GM19438 (cell line): ENCODE measurements around the gene LYZL1.
"Not testable (repeated sequence)": the region's sequence is repeated elsewhere in the genome, so short reads cannot be mapped to it uniquely, and the experiment has no call there.

ENCODE experiments used
- ATAC-seq: cut with Tn5 transposase; IDR thresholded peaks from one replicate; pipeline ENCODE4 v1.9.1; 2021; ENCODE audit warnings: low read depth; ENCODE audit not compliant: unreplicated experiment

LYZL1 gene

DNA sequence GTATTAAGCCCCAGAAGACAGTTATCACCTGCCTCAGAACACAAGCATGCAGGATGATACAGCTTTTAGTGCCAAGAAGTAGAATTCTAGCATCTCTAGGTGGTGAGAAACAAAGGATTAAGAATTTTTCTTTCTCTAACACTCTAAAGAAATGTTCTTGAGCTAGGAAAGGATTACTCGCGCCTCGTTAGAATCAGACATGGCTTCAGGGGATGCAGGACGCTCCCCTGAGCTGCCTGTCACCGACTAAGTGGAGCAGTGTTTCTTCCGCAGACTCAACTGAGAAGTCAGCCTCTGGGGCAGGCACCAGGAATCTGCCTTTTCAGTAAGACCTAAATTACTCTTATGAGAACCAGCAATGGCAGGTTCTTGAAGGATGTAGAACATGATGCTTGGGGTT is at the start of gene LYZL1:
Gene LYZL1 (plus strand): TSS at position 165 of the 400 bp plus-strand sequence. CDS start 2,798 bp downstream, outside the sequence.
- ATAC-seq: not testable (repeated sequence)

DNA sequence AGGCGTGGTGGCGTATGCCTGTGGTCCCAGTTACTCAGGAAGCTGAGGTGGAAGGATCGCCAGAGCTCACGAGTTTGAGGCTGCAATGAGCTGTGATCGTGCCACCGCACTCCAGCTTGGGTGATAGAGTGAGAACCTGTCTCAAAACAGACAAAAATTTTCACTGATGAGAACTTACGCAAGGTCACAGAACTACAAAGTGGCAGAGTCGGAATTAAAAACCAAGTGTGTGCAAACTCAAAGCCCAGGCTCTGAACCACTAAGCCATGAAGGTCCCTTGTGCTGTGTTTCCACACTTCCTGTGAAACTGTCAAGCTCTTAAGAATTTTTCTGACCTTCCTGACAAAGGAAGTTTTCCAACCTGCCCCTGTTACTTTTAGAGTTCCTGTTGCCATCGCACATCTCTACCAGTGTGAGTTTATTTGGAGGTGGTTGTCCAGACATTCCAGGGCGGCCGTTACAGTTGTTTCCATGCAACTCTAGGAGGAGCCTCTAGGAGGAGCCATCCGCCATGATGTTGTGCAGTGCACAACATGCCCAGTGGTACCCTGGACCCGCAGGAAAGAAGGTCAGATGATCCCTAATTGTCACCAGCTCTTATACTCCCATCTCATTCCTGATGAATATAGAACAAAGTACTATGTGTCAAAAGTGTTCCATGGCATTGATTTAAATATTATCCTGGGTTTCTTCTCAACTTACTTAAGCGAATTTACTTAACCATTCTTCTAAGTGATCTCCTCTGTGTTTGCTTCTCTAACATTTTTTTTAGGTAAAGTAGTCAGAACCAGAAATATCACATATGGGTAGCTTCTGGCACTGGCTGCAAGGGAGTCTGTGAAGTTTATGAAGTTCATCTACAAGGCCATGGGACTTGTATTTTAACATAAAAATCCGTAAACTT is 49.0 kb upstream of the LYZL1 start:
- no peak for ATAC-seq

DNA sequence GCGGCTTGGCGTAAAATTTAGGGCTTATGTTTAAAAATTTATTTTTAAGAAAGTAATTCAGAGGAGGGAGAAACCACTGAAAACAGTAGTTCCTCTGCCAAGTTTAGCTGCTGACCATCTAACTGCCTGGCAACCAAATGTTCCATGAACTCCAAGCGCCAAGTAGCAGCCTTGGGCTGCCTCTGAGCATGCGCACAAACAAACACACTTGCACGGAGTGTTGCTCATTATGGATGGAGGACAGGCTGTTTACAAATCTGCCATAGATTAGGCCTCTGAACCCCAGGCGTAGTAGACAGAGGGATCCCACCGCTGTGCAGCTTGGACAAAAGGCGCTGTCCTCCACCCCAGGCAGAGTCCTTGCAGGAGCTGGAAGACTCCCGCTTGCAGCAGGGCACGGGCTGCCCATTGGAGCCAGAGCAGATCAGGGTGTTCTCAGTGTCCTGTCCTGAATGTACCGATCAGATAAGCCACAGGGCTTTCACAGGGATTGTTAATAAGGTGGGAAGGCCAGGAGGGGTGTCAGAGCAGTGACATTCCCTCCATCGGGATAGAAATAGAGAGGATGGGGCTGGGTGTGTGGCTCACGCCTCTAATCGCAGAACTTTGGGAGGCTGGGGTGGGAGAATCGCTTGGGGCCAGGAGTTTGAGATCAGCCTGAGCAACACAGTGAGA is 47.7 kb upstream of the LYZL1 start:
- ATAC-seq: no peak

DNA sequence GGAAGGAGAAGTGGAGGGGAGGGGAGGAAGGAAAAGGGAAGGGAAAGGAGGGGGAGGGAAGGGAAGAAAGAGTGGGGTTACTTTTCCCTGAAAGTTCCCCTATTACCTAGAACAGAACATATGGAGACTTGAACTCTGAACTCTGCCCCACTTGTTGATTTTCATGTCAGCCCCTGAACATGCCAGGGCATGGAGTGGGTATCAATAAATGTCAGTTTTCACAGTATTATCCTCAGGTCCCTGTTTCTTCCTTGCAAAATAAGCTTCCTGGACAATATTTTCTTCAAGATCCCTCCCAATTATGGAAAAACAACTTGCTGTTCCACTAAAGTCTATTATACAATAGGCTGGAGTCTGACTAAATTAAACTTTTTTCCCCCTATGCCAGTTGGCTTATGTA is 46.9 kb upstream of the LYZL1 start:
- ATAC-seq: no peak

DNA sequence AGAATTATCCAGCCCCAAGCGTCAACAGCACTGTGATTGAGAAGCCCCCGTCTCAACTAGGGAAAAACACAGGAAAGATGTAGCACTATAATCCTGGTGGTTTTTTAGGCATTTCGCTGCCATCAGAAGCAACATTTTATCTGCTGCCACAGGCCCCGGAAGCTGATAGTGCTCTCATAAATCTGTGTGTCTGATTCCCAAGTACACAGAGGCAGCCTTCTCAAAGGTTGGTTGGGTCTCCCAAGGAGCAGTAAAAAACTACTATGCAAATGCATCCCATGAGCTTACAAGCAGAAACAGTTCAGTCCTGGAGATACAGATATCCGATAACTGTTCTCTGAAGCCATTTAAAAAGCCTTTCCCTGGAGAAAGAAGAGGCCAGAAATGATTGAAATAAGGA is 45.8 kb upstream of the LYZL1 start:
- ATAC-seq: no peak

DNA sequence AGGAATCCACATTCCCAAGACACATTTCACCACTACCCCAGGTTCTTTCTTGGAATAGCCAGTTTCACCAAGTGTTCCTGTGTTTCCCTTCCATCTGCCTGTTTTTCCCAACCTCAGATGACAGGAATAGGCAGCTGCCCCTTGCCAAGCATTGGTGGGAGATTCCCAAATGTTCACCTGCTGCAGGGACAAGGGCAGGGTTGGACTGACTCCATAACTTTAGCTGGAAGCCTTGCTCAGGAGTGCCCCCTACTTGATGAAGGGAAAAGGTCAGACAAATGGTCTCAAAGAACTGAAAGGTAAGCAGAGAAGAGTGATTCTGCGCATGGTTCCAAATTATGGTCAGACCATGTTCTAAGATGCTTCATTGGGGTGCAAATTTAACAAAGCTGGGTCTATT is 45.1 kb upstream of the LYZL1 start:
- no peak for ATAC-seq

DNA sequence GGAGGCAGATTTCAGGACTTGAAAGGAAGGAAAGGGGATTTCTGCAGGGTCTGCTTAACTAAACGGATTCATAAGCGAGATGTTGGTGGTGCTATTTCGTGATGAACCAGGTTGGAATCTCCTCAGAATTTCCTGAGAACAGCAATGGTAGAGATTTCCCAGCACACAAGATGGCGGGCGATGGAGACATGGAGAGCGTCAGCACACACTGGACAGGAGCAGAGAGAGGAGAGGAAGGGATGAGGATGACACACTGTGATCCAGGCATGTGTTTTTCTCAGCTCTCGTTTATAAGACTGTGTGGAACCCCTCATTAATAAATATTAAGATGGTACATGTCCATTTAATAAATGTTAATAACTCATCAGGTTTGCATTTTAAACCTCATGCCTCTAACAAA is 43.9 kb upstream of the LYZL1 start:
- no peak for ATAC-seq

DNA sequence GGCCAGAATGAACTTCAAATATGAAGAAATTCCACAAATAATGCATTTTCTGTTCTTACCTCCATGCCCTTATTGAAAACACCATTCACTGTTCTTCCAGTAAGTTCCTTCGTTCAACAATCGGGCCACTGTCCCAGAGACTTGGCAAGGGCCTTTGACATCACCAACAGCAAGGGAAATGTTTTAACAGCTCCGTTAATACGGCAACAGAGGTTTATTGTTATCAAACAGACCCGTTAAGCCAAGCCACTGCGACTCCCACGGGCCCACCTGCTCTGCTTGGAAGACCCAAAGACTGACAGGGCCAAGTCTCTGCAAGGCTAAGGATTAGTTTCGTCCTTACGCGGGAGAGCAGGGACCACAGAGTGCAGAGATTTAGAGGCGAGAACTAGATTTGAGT is 43.4 kb upstream of the LYZL1 start:
- no peak for ATAC-seq

DNA sequence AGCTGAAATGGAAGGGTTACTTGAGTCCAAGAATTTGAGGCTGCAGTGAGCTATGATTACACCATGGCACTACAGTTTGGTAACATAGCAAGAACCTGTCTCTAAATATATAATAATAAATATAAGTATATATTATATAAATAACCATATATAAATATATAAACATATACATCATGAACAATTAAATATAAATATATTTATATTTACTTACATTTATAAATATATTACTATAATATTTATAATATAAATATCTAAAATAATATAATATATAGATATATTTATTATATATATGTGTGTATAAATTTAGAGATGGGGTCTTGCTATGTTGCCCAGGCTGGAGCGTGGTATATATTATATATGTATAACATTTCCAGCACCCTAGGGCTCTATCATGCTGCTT is 42.4 kb upstream of the LYZL1 start:
- ATAC-seq: no peak

DNA sequence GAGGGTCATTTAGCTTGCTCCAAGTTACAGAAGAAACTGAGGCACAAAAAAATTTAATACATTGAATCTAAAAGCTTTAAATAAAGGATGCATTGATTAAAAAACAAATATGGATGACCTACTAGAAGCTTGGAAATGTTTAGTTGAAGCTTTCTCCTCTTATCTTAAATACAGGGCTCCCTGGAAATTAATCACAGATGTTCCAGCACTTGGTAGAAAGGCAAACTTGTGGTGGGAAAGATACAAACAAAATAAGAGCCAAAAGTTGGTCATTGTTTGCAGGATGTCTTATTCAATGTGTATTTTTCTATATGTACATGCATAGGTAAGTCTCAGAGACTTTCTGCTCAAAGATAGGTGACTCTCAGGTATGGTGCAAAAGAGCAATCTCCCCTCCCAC is 40.7 kb upstream of the LYZL1 start:
- no peak for ATAC-seq

DNA sequence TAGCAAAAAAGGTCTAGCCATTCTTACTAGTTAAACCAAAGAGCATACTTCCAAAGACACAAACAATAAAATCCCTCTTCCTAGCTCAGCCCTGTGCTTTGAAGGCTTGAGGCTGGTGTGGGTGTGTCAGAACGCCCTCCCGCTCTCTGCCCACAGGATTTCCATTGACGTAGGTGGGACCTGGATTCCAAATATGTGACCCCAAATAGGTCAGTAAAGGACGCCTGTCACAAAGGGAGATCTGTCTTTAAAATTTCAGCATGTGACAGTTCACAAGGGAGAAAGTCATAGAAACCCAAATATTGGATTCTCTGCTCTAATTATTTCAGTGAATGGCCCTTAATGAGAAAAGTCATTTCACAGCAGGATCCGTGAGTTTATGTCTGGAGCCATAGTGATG is 39.9 kb upstream of the LYZL1 start:
- no peak for ATAC-seq

DNA sequence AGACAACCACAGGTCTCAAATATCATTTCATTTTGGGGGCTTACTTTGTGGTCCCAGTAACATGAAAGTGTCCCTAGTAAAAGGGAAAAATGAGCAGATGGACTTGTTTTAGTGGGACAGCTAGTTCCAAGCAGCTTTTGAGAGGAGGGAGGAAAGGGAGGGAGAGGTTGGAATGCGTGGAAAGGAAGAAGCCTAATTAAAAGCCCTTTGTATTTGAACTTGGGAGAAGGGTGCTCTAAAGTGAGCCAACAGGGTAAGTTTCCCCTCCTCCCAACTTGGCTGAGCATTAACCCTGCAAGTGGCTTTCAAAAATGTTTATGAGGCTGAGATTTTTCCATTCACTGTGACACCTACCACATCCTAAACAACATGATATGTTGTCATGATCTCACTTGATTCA is 38.8 kb upstream of the LYZL1 start:
- ATAC-seq: no peak

DNA sequence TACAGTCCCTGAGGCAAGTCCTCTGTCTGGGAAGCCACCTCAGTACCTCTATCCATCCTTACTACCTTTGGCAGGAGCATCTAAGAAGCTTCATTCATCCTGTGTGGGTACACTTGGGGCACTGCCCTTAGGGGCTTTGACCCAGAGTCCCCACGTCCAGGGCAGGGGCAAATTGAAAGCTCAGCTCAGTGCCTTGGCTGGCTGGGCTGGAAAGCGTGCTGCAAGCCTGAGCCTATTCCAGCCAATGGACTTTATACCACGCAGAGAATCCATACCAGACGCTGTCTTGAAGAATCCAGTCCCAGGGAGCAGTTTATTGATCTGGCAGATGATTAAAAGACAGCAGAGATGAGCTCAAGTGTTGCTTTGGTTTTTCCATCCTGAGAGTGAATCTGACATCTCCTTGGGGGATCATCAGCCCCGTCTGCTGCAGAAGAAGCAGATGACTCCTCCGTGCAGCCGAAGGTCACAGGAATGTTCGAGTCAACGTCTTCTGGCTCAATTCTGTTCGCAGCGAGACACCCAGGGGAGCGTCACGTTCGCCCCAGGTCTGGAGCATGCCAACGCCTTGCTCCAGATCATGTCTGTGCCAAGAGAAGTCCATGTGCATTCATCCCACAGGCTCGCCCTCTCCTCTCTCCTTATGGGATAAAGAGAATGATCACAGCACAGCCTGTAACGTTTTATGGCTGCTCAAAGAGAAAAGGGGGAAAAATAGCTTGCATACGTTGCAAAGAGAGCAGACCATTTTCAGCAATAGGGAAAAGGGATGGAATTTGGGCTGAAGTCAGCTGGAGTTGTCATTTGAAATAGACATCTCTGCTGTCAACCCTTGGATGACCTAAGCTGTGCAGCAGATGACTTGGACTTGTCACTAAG is 35.8 kb upstream of the LYZL1 start:
- no peak for ATAC-seq

DNA sequence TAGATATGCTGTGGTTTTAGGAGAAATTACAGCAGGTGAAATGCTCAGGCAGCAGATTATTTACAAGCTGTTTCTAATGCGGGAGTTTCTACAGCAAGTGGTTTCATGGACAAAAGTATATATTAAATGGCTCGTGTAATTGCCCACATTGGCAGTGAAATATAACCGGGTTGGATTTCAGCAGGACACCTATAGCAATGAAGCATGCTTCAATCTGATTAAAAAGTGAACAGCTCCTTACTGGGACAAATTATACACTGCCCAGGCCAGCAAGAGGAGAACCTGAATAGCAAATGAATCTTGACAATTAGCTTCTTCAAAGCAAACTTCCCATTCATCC is 35.2 kb upstream of the LYZL1 start:
- no peak for ATAC-seq

DNA sequence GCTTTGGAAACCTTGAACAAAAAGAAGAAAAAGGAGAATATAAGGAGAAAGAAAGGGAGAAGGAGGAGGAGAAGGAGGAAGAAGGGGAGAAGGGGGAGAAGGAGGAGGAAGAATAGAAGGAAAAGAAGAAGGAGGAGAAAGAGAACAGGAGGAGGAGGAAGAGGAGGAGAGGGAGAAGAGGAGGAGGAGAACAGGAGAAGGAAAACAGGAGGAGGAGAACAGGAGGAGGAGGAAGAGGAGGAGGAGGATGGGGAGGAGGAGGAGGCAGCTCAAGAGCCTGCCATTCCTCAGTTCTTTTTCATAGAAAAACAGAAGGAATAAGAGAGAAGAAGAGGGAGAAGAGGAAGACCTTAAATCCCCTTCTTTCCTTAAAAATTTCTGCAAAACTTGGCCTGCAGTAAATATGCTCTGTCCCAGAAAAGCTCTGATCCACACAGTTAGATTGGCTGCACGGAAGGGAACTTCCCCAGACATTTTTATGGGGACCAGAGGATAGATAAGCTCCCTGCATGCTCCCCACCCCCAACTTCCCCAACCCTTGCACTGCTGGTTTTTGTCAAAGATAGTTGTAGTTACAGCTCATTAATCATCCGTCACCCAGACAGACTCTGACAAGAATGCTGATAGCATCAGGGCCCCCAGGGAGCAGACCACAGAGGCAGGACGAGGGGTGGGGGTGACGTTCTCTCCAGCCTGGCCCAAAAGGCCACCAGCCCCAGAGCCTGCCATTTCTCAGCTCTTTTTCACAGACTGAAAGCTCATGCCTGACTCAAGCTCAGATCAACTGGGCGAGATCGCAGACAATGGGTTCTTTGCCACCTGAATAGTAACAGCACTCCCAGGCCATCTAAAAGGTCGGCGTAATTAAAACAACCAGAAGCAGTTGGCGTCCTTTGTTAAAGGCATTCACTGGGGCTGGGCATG is 34.5 kb upstream of the LYZL1 start:
- ATAC-seq: no peak

DNA sequence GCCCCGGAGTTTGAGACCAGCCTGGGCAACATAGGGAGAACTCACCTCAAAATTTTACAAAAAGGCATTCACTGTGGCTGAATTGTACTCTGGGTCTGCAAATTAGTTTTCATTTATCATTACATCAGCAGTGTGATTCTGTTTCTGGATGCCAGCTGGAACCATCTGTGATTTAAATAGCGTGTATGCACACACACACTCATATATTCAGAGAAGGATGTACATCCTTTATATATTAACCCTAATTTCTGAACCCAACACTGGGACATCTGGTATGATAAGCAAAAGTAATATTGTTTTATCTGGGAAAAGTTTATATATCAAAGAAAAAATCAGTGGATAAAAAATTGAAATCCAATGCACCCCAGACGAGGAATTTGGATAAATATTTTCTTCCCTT is 33.8 kb upstream of the LYZL1 start:
- no peak for ATAC-seq

DNA sequence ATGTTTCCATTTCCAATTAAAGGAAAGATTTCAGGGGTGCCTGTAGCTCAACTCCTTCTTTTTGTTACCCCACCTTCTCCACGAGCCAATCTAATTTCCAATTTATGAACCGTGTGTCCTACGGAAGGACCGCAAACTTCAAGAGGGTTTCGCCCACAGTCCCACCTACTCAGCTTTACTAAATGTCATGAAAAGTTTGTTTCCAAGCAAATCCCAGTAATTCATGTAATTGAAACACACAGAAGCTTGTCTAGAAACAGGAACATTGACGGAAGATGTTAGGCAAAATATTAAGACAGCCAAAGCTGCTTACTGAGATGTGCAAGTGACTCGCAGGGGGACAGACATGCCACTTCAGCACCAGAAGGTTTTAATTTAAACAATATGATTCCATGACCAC is 32.9 kb upstream of the LYZL1 start:
- ATAC-seq: no peak

DNA sequence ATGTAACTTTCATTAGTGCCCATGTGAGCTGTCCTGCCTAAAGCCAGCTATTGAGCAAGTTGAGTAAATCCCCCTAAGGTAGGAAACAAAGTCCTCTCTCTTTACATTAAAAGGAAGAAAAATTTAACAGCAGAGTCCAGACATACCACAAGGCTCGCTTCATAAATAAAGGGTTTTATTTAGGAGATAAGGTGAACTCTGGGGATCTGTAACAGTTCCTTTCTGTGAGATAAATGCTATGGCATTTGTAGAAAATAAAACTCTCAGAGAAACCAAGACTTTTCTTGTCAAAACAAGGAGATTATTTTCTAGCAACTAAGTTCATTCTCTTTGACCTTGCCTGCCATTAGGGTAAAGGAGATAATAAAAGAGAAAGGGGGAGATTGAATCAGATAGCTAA is 32.3 kb upstream of the LYZL1 start:
- no peak for ATAC-seq

DNA sequence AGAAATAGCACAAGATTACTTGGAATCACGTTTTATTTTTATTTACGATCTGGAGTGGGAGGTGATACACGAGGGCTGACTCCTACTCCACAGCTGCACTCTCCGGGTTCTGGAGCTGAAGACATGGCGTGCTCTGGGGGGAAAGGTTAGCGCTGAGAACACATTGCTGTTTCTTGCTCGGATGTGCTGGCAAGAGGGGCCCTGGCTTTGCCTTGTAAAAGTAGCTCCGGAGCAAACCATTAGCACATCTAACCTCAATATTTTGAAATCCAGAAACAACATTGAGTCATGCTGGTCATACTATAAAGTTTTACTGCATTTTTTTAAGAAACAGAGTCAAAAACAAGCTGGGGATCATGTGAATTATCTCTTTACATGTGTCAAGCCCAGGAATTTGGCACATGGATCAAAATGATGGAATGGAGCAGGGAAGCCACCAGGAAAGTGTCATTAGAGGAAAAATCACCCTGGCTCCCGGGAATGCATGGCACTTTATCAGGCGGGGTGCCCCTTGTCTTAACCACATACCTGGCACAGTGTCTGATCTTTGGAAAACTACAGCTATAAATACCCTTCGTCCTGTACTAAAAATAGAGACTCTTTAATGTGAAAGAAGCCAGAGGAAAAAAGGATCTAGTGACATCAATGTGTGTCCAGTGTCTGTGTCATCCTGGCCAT is 31.6 kb upstream of the LYZL1 start:
- ATAC-seq: no peak

DNA sequence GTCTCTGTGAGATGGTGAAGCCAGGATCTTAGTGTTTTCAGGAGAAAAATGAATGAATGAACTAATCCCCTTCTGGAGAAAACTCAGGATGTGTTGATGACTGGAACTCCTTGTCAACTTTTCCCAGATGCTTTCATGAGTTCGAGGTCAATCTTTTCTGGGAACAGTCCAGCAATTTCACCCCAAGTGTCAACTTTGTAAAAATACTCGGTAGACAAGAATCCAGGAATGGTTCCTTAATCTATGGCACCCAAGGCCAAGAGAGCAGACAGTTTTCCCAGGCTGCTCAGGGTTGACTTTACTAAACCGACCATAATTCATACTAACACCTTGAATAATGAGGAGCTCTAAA is 31.1 kb upstream of the LYZL1 start:
- ATAC-seq: no peak
